NCI-H2029 (cell line): ENCODE measurements around the gene BACH2.
"Not testable (repeated sequence)": the region's sequence is repeated elsewhere in the genome, so short reads cannot be mapped to it uniquely, and the experiment has no call there.

ENCODE experiments used
- DNase-seq: peaks from one replicate; lab custom pipeline; 2025; lab: John Stamatoyannopoulos, UW

Gene BACH2

DNA sequence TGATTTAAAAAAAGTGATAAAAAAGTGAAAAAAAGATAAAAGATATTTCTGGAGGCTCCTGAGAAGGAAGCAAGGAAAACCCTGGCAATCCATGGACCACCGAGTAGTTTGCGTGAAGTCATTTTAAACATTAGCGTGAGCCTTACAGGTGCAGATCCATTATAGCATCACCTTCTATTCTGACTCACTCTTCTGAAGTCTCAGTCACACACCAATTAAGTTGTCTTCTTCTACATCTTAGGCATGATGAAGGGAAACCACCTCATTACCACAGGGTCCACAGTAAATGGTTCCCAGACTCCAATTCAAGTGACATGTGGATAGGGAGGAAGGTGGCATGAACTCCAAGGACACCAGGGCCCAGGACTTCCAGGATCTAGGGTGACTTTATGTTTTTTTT, 303.2 kb downstream of the BACH2 start:
- DNase-seq, result no peak

DNA sequence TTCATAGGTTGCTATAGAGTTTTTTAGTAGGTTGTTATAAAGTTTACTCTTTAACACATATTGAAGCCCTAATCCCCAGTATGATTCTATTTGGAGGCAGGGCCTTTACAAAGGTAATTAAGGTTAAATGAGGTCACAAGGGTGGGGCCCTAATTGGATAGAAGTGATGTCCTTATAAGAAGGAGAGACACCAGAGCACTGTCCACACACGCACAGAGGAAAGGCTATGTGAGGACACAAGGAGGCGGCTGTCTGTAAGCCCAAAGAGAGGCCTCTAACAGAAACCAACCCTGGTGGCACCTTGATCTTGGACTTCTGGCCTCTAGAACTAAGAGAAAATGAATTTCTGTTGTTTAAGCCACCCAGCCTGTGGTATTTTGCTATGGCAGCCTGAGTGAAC, 303.8 kb downstream of the BACH2 start:
- no peak for DNase-seq

DNA sequence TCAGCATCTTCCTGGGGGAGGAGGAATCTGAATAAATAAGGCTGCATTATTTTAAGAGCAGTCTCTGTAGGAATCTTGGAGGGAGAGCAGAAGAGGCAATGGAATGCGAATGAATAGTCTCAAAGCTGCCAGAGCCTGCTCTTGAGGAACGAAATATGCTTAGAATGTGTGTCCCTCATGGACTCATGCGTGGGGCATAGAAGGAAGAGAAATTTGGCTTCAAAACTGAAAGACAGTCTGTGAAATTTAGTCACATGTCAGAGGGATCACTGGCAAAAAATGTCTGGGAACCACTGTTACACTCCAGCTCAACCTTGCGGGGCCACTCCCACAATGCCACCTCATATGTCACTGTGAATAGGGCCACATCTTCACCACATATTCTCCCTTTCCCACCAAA, 306.9 kb downstream of the BACH2 start:
- no peak for DNase-seq

DNA sequence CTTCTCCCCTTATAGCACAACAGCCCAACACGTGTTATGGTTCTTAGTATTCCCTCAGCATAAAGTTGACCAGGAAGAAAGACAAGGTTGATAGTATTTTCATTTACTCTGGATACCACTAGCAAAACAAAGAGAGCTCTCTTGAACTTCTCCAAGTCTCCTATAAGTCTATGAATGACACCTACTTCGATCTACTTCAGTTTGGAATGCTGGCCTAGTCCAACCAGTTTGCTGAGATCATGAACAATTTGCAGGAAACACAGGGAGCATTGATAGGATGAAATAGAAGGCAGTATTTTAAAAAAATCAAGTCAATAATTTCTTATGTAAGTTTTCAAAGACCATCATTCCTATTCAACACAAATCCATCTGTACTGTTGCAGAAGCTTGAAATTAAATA, 308.8 kb downstream of the BACH2 start:
- DNase-seq, result no peak

DNA sequence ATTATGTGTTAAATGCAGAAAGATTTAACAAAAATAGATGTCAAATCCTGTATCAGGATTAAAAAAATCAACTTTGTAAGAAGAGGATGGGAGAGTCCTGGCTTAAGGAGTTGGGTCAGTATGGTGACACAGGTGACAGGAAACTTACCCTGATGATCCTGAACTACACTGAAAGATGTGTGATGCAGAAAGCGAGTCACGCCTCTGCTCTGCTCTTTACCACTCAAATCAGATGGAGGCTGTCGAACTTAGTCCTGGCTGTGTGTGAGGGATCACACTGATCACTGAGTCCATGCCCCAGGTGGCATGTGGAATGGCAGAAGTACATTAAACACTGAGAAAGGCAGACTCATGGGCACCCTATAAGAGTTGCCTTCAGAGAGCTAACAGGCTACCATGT, 309.5 kb downstream of the BACH2 start:
- DNase-seq, result no peak

DNA sequence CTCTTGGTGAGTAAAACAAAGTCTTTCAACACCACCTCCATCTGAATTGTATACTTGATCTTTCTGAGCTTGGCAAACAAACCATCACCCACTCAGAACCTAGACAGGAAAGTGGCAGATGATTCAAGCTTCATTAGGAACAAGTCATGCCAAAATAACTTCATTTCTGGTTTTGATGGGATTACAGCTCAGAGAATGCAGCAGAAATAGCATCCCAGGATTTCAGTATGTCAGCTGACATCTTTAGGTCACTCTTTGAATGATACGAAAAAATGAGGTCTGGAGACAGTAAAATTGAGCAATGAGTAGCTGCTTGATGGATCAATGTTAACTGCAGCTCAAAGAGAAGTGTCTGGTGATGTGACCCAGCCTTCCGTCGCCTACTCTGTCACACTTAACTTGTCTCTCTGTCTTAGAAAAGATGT, 310.0 kb downstream of the BACH2 start:
- no peak for DNase-seq

DNA sequence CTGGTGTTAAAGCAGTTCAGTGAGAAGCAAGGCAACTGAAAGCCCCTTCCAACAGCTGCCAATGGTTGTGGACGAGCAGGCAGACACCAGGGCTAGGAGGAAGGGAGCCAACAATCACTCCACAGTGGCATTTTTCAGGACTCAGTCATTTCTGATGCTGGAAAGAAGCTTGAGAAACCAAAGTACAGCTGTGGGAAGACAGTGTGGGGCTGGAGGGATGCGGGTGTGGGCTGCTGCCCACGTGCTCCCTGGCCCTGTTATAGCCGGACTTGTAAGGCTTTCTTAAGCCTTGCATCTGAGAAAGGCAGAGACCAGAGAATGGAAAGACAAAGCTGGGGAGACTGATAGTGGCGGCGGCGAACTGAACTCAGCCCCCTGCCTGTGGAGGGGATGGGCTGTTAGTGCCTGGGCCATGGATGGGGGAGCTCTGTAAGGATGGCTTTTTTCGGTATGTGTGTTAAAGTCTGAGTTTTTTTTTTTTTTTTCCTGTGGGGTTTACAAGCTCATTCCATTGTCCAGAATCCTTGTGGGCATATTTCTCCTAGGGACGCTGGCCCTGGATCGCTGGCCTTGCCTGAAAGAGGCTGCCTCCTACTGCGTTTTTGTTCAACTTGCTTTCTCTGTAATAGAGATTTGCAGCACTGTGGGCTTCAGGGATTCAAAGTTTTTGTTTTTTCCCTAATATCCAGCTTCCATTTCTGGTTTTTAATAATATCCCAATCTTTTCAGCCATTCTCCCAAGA, 310.7 kb downstream of the BACH2 start:
- DNase-seq, result no peak

DNA sequence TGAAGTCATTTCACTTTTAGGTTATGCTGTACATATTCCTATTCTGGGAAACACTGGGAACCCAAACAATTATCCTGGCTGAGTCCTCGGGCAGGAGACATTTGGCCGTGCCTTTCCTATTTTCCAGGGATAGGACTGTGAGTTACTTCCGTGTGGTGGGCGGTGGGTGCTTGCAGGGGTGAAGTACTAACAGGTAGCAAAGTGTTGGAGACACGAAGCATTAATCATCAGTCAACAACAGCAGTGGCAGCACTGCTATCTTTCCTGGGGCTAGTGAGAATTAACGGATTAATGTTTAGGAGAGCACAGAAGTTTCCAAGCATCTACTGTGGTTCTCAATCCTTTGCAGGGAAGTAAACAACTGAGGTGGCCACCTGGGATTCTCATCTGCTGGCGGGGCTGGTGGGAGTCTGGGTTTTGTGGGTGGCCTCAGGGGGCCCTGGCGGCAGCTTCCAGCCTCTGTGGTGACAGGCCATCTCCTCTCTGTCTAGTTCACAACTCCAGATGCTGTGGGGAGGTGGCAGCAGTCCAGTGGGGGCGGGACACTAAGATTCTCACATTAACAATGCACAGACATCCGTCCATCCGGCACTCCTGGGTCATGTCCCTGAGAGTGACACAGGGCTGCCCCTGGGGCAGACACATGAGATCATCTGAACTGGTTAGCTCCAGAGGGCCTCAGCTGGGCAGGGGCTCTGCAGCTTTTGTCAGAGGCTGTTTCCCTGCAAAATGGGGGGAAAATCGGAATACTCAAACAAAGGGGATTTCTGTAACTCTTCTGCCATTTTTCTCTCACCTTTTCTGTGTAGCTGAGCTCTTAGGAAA, 311.5 kb downstream of the BACH2 start:
- DNase-seq, result no peak

DNA sequence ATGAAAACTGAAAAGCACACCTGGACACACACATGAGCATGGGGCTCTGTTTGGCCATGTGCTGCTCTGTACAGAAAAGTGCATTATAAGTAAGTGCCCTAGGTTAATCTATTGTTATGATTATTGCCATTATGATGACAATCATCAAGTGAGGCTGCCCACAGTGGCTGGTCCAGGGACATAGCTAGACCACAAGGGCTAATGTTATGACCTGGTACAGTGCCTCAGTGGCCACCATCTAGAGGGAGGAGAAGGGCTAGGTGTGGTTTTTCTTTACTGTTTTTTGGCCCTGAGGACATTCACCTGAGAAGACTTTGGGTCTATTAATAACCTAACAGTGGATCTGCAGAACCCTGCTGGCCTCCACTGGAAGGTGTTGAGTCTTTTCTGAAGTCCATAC, 316.3 kb downstream of the BACH2 start:
- DNase-seq, result no peak

DNA sequence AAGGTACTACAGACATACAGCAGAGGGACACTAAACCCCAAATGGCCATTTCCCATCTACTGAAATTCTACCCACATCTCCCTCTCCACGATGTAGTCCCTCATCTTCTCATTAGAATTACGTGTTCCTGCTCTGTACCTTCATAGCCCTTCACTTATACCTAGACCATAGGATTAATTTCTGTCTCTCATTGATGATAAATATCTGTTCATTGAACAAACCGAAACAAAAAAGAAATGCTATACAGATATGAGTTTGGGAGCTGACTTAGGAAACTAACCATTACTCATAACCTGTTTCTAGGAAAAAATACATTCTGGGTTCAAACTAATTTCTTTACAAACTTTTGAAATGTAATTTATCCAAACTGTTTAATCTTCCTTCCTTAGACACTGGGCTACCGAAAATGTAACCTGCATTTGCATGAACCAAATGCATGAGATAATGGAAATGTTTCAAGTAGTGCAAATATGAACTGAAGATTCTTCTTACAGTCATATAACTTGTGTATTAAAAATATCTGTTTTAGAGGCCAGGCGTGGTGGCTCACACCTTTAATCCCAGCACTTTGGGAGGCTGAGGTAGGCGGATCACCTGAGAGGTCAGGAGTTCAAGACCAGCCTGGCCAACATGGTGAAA, 317.0 kb downstream of the BACH2 start:
- no peak for DNase-seq

DNA sequence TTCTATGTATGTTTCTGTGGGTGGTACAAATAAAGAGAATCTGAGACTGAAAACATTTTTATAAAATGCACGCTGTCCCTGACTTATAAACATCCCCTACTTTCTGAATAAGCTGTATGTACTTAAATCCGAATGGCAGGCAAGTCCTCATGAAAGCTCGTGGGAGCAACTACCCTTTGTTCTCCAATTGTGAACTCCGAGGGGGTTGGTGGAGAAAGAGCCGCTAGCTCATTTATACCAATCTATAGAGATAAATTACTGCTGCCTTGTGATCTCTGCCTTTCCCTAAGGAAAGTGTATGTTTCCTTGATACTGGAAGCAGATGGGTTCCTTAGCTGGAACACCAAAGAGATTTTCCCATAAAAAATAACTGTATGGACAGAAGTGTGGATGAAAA, 317.9 kb downstream of the BACH2 start:
- no peak for DNase-seq

DNA sequence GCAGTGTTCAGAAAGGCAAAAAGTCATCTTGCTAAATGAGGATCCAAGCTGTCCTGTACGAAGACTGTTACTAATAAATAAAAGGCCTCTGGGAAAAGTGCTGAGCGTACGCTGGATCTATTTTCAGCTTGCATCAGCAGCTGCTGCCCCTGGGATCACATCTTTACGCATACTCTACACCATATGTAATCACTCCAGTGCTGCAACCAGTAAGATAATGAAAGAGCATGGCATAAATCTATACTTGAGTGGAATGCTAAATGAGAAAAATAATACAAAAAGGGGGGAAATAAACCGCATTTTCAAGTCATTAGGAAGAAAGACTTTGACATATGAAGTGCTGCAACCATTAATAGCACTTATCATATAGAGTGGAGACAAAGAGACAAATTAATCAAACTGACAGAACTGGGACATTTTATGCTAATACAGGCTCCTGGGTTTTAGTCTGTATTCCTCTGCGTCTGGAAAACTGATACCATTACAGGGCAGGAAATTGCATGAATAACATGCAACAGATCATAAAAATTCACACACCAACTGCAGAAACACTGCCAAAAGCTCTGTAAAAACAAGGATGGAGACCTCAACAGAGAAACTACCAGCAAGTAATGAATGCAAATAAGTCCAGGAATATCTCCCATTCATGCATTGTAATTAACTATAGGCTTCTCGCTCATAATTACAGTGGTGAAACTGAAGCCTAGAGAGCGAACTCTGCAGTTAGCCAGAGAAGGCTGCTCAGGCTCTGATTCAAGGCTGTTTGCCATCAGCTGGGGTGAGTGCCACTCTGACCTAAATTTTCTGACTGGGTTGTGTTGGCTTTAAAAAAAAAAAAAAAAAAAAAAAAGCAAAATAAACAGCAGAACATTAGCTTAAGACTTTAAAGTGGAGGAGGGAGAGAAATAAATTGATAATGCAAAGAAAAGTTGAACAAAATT, 318.6 kb downstream of the BACH2 start:
- no peak for DNase-seq

DNA sequence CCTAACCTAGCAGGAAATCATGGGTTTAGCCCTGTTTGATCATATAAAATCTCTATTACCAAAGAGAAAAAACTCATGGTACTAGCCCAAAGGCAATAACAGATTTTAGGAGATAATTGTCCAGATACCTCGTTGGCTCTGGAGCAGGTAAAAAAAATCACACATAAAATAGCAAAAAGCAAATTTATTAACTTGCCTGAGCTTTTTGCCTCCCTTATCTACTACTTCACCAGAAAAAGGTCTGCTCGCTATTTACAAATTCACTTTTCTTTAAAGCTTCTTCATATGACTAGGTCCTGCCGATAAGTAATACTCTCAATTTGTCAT, 320.0 kb downstream of the BACH2 start:
- no peak for DNase-seq

DNA sequence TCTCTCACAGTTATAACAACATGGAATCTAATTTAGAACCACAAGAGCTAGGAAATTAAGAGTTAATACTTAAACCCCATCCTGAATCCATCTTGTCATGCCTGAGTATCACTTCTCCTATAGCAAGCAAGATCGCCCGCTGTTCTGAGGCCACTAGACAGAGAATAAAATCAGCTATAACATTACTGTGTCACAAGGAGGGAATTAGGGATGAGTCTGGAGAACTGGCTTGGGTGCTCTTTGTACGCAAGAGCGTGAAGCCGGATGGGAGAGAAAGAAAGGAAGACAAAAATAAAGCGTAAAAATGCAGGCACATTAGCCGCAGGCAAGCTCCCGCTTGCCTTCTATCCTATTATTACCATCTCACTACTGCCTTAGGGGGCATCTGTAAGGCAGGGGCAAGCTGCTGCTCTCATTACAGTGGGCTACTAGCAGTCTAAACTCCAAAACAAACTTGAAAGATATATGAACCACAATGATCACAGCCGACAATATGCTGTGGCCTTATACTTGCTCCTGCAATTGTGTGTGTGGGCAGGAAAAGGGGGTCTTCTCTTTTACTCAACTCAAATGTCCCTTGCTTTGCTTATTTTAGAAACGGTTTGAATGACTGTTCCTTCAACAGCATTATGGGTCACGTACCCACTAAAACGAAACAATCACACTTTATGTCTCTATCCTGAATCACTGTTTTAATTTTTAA, 320.5 kb downstream of the BACH2 start:
- no peak for DNase-seq

DNA sequence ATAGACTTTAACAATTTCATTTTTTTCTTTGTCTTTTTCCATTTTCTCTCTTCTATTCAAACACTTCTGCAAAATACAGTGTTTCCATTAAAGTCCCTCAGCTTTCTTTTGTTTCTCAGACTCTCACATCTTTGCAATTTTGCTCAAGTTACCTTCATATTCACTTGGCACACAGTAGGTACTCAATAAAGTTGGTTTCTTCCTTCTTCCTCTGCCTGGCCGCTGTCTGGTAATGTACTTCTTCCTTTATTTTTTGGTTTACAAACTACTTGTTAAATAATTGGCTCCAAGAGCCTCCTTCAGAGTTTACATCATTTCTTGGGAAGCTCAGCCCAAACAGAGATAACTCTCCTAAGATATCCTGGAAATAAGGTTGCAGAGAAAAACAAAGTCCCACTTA, 321.3 kb downstream of the BACH2 start:
- no peak for DNase-seq

DNA sequence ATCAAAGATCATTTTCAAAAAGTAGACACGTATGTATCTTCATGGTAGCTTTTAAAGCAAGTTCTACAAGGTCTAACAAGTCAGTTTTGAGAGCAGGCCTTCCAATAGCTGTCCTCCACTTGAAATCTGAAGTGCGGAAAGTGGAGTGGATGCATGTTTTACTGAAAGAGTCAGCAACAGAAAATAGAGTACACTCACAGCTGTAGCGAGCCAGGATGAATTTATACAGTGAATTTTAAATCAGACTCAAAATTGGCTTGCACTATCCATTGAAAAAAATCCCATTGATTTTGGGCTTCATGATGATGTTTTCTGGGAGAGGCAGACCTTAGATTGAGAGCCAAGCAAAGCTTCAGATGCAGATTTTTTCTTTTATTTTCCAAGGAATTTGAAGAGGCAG, 321.8 kb downstream of the BACH2 start:
- no peak for DNase-seq

DNA sequence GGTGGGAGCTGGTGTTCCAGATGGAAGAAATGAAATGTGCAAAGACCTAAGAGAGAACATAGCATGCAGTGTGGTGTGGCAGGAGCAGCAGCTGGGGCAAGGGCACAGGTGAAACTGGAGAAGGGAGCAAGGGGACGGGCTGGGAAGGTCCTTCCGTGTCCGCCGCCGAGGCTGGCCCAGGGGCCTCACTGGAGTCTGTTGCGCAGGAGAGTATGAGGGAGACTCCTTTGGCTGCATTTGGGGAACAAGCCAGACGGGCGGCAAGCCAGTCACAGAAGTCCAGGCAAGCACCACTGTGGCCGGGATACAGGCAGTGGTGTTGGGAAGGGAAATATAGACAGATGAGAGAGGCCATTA, 324.6 kb downstream of the BACH2 start:
- DNase-seq, result no peak

DNA sequence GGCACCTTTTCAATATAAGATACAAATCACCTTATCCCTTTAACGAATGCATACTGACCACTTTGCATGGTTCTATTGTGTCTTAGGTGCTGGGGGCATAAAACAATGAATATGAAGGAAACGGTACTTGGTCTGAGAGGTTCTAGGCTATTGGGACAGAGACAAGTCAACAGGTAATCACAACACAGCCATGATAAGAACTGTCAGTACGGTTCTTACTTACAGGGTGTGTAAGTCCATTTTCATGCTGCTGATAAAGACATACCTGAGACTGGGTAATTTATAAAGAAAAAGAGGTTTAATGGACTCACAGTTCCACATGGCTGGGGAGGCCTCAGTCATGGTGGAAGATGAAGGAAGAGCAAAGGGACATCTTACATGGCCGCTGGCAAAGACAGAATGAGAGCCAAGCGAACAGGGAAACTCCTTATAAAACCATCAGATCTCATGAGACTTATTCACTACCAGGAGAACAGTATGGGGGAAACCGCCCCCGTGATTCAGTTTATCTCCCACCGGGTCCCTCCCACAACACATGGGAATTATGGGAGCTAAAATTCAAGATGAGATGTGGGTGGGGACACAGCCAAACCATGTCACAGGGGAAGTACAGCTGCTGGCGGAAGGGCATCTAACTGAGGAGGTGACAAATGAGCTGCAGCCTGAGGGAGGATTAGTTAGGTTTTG, 325.2 kb downstream of the BACH2 start:
- DNase-seq, result not testable (repeated sequence)

DNA sequence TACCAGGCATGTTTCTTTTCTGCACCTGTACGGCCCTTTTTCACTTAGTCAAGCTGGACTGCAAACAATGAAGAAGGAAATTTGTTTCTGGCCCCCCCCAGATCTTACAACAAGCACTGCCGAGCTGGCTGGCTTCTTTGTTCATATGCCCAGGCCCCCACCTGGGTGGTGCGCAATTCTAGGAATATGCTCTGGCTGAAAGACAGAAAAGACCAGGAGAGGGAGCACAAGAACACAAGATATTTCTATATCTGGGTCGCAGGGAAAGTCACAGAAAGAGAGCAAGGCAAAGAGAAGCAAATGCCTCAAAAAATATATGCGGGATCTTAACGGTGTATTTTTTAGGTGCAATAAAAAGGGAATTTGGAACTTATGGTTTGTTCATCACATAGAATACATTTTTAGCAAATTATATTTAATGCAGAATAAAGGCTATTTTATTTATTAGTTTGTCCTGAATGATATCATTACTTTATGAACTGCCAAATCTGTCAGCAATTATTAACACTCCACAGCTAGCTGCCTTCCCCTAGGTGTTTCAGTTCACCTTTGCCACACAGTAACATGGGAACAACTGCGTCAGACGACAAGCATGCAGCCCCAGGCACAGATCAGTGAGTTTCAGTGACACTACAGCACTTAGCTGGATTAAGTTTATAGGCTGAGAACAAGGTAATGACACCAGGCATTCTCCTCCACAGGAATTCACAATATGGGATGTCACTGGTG, 325.9 kb downstream of the BACH2 start:
- DNase-seq, result peak; percentile 45

DNA sequence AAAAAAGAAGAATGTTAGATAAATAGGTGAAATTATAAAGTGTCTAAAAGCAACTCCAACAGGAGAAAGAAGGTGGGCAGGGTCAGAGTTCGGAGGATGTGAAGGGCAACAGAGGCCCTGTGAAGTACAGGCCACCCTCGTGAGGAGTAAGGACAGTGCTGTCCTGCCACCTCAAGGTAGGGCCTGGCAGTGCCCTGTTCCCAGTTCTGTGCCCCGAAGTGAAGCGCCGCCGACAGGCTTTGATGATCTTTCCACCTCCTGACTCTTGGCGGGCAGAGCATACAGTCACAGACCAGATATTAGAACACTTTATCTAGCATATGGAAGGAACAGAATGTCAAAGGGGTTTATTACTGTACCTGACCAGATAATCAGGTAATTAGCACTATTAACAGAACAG, 326.6 kb downstream of the BACH2 start:
- no peak for DNase-seq
